NCI-H187 treated with DMSO at 0.1 percent for 48 hours (cell line): ENCODE measurements around the gene KCNK17.

Source experiments
- DNase-seq: peaks from one replicate; lab custom pipeline; 2025; lab: John Stamatoyannopoulos, UW

The KCNK17 gene

GRCh38 chr6:39266782-39267355, 47.4 kb downstream of the KCNK17 start:
- no peak for DNase-seq

- DNase-seq, result peak; percentile 26
Observed at GRCh38 chr6:39266375-39266774, 47.8 kb downstream of the KCNK17 start.

- DNase-seq, result peak; percentile 65
Observed at GRCh38 chr6:39263303-39264037, 50.7 kb downstream of the KCNK17 start.

GRCh38 chr6:39261751-39262150, 52.5 kb downstream of the KCNK17 start:
- DNase-seq, result no peak

- no peak for DNase-seq
Observed at GRCh38 chr6:39260953-39261352, 53.3 kb downstream of the KCNK17 start.

GRCh38 chr6:39260456-39260855, 53.8 kb downstream of the KCNK17 start:
- DNase-seq, result no peak

GRCh38 chr6:39256294-39256940, 57.8 kb downstream of the KCNK17 start:
- no peak for DNase-seq

- no peak for DNase-seq
Observed at GRCh38 chr6:39254999-39255535, 59.2 kb downstream of the KCNK17 start.

- peak; percentile 86 for DNase-seq
Observed at GRCh38 chr6:39251406-39251805, 62.8 kb downstream of the KCNK17 start.

GRCh38 chr6:39250507-39250906, 63.7 kb downstream of the KCNK17 start:
- no peak for DNase-seq

- DNase-seq, result no peak
Observed at GRCh38 chr6:39249278-39249677, 64.9 kb downstream of the KCNK17 start.
